ENCODE results near the gene ZSCAN5B. TPM values are rescaled to one million over a fixed set of nuclear protein-coding genes. Genes with fewer than 3 reads are reported as not detected.
"Not testable (repeated sequence)": the region's sequence is repeated elsewhere in the genome, so short reads cannot be mapped to it uniquely, and the experiment has no call there.

Gene ZSCAN5B
- total and polyA plus RNA-seq, 5 donors, result not detected

GRCh38 chr19:56209091-56209490, 11.5 kb upstream of the ZSCAN5B start:
- Histone ChIP-seq H3K4me3 (ENCODE audit: low read length) (no peak overlapping the region), H3K27ac (ENCODE audit: low read length) (no peak overlapping the region), H3K4me1 (ENCODE audit: control insufficient read depth, insufficient read depth, low read length) (no peaks in the 10 kb centered on the region), H3K9me3 (ENCODE audit: control insufficient read depth, low read length) (no peaks in the 10 kb centered on the region), H3K27me3 (ENCODE audit: control insufficient read depth, insufficient read depth) (no peaks in the 10 kb centered on the region)
- no peak for ATAC-seq
- intact Hi-C loops (cut with DNase I), result no loop called here
- no peak for DNase-seq
- 66% methylated on average over 12 of the region's 12 CpGs for WGBS

DNA sequence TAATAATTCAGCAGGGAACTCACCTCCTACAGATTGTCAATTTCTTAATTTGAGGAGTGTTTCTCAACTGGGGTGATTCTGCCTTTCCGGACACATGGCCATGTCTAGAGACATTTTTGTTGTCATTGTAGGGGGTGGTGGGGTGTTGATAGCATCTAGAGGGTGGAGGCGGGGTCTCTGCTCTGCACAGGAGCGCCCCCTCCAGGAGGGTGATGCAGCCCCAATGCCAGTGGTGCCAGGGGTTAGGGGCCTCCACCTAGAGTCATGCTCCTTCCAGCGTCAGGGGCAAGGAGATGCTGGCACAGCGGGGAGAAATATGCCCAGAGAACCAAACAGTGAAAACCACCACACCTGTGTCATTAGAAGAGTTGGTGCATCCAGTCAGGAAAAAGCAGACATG, 10.0 kb upstream of the ZSCAN5B start:
- H3K27ac ChIP-seq (ENCODE audit: low read length); ATAC-seq; H3K4me1 ChIP-seq (ENCODE audit: control insufficient read depth, insufficient read depth, low read length); intact Hi-C loops (cut with DNase I); DNase-seq; H3K9me3 ChIP-seq (ENCODE audit: control insufficient read depth, low read length); H3K4me3 ChIP-seq (ENCODE audit: low read length); H3K27me3 ChIP-seq (ENCODE audit: control insufficient read depth, insufficient read depth): not testable (repeated sequence)
- 66% methylated on average over 5 of the region's 5 CpGs for WGBS

DNA sequence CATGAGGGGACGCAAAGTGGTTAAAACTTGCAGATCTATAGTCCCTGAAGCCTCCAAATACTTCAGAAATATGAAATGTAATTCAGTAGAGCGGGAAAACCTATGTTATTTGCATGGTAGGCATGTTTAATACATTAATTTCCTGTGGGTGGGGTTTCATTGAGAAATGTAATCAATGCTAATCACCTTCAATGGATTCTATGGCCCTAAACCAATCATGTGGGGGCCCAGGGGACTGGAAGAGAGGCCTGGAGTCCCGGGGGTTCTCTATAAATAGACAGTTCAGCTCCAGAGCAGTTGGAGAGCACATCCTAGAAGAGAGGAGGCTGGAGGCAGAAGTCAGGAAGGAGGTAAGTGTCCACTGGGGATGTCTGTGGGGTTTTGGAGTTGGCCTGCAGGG, 4.4 kb upstream of the ZSCAN5B start, which contains the start of gene ZSCAN5C:
TSS of gene ZSCAN5C (plus strand) at position 301 of the 400 bp plus-strand sequence. CDS start 3,641 bp downstream, outside the sequence.
- H3K27ac ChIP-seq (ENCODE audit: low read length), result no peak within 1 kb of the TSS
- intact Hi-C loops (cut with DNase I), result no loop called here
- DNase-seq (no peak), ATAC-seq (no peak)
- no peaks in the 10 kb centered on the region for H3K9me3 ChIP-seq (ENCODE audit: control insufficient read depth, low read length)
- H3K4me1 ChIP-seq (ENCODE audit: control insufficient read depth, insufficient read depth, low read length), result no peaks in the 10 kb centered on the region
- H3K4me3 ChIP-seq (ENCODE audit: low read length), result no peak within 1 kb of the TSS
- H3K27me3 ChIP-seq (ENCODE audit: control insufficient read depth, insufficient read depth), result no peaks in the 10 kb centered on the region
- 62% methylated on average over 3 of the region's 3 CpGs for WGBS

- no peak overlapping the region for H3K27ac ChIP-seq (ENCODE audit: low read length)
- H3K4me3 ChIP-seq (ENCODE audit: low read length), result no peak overlapping the region
- no peak for ATAC-seq
- no peaks in the 10 kb centered on the region for H3K4me1 ChIP-seq (ENCODE audit: control insufficient read depth, insufficient read depth, low read length)
- intact Hi-C loops (cut with DNase I), result no loop called here
- no peaks in the 10 kb centered on the region for H3K27me3 ChIP-seq (ENCODE audit: control insufficient read depth, insufficient read depth)
- 58% methylated on average over 7 of the region's 7 CpGs for WGBS
- no peaks in the 10 kb centered on the region for H3K9me3 ChIP-seq (ENCODE audit: control insufficient read depth, low read length)
- DNase-seq, result no peak
Observed at GRCh38 chr19:56199687-56200086, 2.1 kb upstream of the ZSCAN5B start.

DNA sequence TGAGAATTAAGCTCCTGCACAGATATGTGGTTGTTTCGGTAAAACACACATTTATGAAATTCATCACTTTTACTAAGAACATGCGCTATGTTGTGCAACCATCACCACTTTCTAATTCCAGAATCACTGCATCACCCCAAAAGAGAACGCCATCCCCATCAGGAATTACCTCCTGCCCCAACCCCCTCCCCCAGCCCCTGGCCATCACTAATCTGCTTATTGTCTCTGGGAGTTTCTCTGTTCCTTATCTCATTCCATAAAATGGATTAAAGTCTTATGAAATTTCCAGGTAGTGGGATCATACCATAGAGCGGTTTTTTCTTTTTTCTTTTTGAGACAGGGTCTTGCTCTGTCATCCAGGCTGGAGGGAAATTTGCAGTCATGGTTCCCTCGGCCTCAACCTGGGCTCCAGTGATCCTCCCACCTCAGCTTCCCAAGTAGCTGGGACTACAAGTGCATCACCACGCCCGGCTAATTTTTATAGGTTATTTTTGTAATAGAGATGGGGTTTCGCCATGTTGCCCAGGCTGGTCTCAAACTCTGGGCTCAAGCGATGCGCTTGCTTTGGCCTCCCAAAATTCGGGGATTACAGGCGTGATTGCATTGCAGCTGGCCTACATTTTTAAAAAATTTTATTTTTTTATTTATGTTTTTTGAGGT, 3.5 kb downstream of the ZSCAN5B start:
- no peaks in the 10 kb centered on the region for H3K4me1 ChIP-seq (ENCODE audit: control insufficient read depth, insufficient read depth, low read length)
- intact Hi-C loops (cut with DNase I), result no loop called here
- H3K4me3 ChIP-seq (ENCODE audit: low read length), result no peak overlapping the region
- WGBS, result 85% methylated on average over 12 of the region's 12 CpGs
- no peaks in the 10 kb centered on the region for H3K27me3 ChIP-seq (ENCODE audit: control insufficient read depth, insufficient read depth)
- H3K9me3 ChIP-seq (ENCODE audit: control insufficient read depth, low read length), result no peaks in the 10 kb centered on the region
- no peak for ATAC-seq
- no peak for DNase-seq
- H3K27ac ChIP-seq (ENCODE audit: low read length), result no peak overlapping the region

DNA sequence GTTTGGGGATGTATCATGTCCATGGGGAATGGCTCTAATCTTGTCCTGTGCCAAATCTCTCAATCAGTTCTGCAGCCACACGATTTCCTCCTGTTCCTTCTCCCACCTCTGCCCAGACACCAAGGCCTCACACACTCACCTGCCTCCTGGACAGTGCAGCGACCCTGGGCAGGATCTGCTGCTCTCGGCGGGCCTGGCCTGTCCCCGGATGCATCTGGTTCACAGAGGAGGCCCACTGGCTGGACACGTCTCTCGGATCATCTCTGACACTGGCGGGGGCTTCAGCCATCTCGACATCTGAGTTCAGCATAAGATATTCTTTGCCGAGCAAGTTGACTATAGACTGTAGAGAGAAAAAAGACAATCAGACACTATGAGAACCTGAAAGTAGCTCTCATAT, 5.9 kb downstream of the ZSCAN5B start:
- H3K27me3 ChIP-seq (ENCODE audit: control insufficient read depth, insufficient read depth), result no peaks in the 10 kb centered on the region
- DNase-seq (no peak), ATAC-seq (no peak)
- no peaks in the 10 kb centered on the region for H3K4me1 ChIP-seq (ENCODE audit: control insufficient read depth, insufficient read depth, low read length)
- WGBS, result 80% methylated on average over 10 of the region's 10 CpGs
- intact Hi-C loops (cut with DNase I), result no loop called here
- H3K27ac ChIP-seq (ENCODE audit: low read length), result no peak overlapping the region
- H3K9me3 ChIP-seq (ENCODE audit: control insufficient read depth, low read length), result no peaks in the 10 kb centered on the region
- H3K4me3 ChIP-seq (ENCODE audit: low read length), result no peak overlapping the region

GRCh38 chr19:56191115-56191514, 6.5 kb downstream of the ZSCAN5B start:
- 69% methylated on average over 7 of the region's 7 CpGs for WGBS
- no peak for DNase-seq

GRCh38 chr19:56189785-56190184, 7.8 kb downstream of the ZSCAN5B start:
- no peaks in the 10 kb centered on the region for H3K9me3 ChIP-seq (ENCODE audit: control insufficient read depth, low read length)
- H3K27ac ChIP-seq (ENCODE audit: low read length), result no peak overlapping the region
- intact Hi-C loops (cut with DNase I), result no loop called here
- H3K4me3 ChIP-seq (ENCODE audit: low read length), result no peak overlapping the region
- H3K27me3 ChIP-seq (ENCODE audit: control insufficient read depth, insufficient read depth), result no peaks in the 10 kb centered on the region
- no peaks in the 10 kb centered on the region for H3K4me1 ChIP-seq (ENCODE audit: control insufficient read depth, insufficient read depth, low read length)
- WGBS, result 75% methylated on average over 17 of the region's 17 CpGs
- no peak for ATAC-seq
- DNase-seq, result no peak

More at GRCh38 chr19:56191115-56191514, 6.5 kb downstream of the ZSCAN5B start:
- H3K27me3 ChIP-seq (ENCODE audit: control insufficient read depth, insufficient read depth), result no peaks in the 10 kb centered on the region
- ATAC-seq, result no peak
- no peaks in the 10 kb centered on the region for H3K4me1 ChIP-seq (ENCODE audit: control insufficient read depth, insufficient read depth, low read length)
- H3K9me3 ChIP-seq (ENCODE audit: control insufficient read depth, low read length), result no peaks in the 10 kb centered on the region
- no peak overlapping the region for H3K27ac ChIP-seq (ENCODE audit: low read length)
- intact Hi-C loops (cut with DNase I), result no loop called here
- H3K4me3 ChIP-seq (ENCODE audit: low read length), result no peak overlapping the region

- no peak overlapping the region for H3K27ac ChIP-seq (ENCODE audit: low read length)
- DNase-seq (no peak), ATAC-seq (no peak)
- H3K9me3 ChIP-seq (ENCODE audit: control insufficient read depth, low read length), result no peaks in the 10 kb centered on the region
- H3K27me3 ChIP-seq (ENCODE audit: control insufficient read depth, insufficient read depth), result no peaks in the 10 kb centered on the region
- H3K4me1 ChIP-seq (ENCODE audit: control insufficient read depth, insufficient read depth, low read length), result no peaks in the 10 kb centered on the region
- no peak overlapping the region for H3K4me3 ChIP-seq (ENCODE audit: low read length)
- intact Hi-C loops (cut with DNase I), result no loop called here
- 69% methylated on average over 11 of the region's 11 CpGs for WGBS
Observed at GRCh38 chr19:56177564-56178243, 19.9 kb downstream of the ZSCAN5B start.

DNA sequence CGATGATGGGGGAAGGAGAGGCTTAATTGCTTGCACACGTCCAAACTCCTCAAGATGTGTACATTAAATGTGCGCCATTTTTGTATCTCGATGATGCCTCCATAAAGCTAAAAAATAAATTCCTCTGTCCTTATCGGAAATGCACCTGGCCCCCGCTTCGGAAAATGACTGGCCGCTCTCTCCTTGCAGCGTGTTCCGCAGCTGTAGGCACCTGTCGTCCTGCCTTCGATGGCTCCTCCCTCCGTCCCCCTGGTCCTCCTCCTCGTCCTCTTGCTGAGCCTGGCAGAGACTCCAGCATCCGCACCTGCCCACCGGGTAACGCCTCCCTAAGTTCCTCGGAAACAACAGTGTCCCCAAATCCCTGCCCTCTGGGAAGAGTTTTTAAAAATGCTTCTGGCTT, 20.7 kb downstream of the ZSCAN5B start:
- DNase-seq (no peak), ATAC-seq (no peak)
- Histone ChIP-seq H3K27ac (ENCODE audit: low read length) (no peak overlapping the region), H3K4me3 (ENCODE audit: low read length) (no peak overlapping the region), H3K9me3 (ENCODE audit: control insufficient read depth, low read length) (no peaks in the 10 kb centered on the region), H3K4me1 (ENCODE audit: control insufficient read depth, insufficient read depth, low read length) (no peaks in the 10 kb centered on the region), H3K27me3 (ENCODE audit: control insufficient read depth, insufficient read depth) (no peaks in the 10 kb centered on the region)
- 78% methylated on average over 18 of the region's 18 CpGs for WGBS
- intact Hi-C loops (cut with DNase I), result no loop called here

GRCh38 chr19:56176310-56176709, 21.3 kb downstream of the ZSCAN5B start:
- DNase-seq; H3K27me3 ChIP-seq (ENCODE audit: control insufficient read depth, insufficient read depth); H3K9me3 ChIP-seq (ENCODE audit: control insufficient read depth, low read length); H3K4me3 ChIP-seq (ENCODE audit: low read length); H3K4me1 ChIP-seq (ENCODE audit: control insufficient read depth, insufficient read depth, low read length); intact Hi-C loops (cut with DNase I); ATAC-seq; H3K27ac ChIP-seq (ENCODE audit: low read length): not testable (repeated sequence)
- WGBS, result 72% methylated on average over 10 of the region's 11 CpGs
